K562 (cell line): ENCODE measurements around the gene NR0B1.

Experiments used
- EP300 ChIP-seq: IDR thresholded peaks from 2 replicates; pipeline ENCODE4 v1.6.1; 2012; ENCODE audit warnings: low read length, improper control_type of control experiment
- HMBOX1 ChIP-seq: sonication (generic); IDR thresholded peaks from 2 replicates; pipeline ENCODE4 v1.6.1; 2016
- KLF10 ChIP-seq: fragments of 250-450 bp; sonication (Bioruptor Pico); IDR thresholded peaks from 2 replicates; pipeline ENCODE4 v1.6.1; 2021; ENCODE audit warnings: matching md5 sums
- MLLT1 ChIP-seq, 2 experiments: fragments of 450-650 bp; IDR thresholded peaks; 2 replicates each; pipeline ENCODE4 v1.6.1; 2016
- POLR2AphosphoS5 ChIP-seq: IDR thresholded peaks from 2 replicates; pipeline ENCODE4 v1.6.1; 2011; ENCODE audit warnings: mild to moderate bottlenecking, low read depth, low read length, moderate library complexity; ENCODE audit not compliant: control insufficient read depth, insufficient read depth
- SP2 ChIP-seq: IDR thresholded peaks from 2 replicates; pipeline ENCODE4 v1.6.1; 2011; ENCODE audit warnings: mild to moderate bottlenecking, low read depth, low read length, moderate library complexity; ENCODE audit not compliant: poor library complexity, severe bottlenecking; ENCODE audit errors: extremely low read depth
- ZNF41 ChIP-seq: fragments of 250-450 bp; sonication (Bioruptor Pico); conservative IDR thresholded peaks from 2 replicates; pipeline ENCODE4 v1.4.0; 2020; ENCODE audit warnings: mild to moderate bottlenecking

GRCh38 chrX:30280428-30280827 lies 28.8 kb downstream of the NR0B1 start:
- TF ChIP-seq KLF10 (no peak), MLLT1 (IDR thresholded peaks at IDR 0.05) (no peak), SP2 (no peak), ZNF41 (CRISPR knock-in tag) (no peak), POLR2AphosphoS5 (no peak), EP300 (no peak), HMBOX1 (no peak)
